ENCODE data around the gene HEATR9.
A peak's percentile ranks its signal among the peaks of the same experiment; 100 is the strongest.

HEATR9 gene

GRCh38 chr17:35856603-35857002, 12.1 kb downstream of the HEATR9 start:
- no peak for DNase-seq

DNA sequence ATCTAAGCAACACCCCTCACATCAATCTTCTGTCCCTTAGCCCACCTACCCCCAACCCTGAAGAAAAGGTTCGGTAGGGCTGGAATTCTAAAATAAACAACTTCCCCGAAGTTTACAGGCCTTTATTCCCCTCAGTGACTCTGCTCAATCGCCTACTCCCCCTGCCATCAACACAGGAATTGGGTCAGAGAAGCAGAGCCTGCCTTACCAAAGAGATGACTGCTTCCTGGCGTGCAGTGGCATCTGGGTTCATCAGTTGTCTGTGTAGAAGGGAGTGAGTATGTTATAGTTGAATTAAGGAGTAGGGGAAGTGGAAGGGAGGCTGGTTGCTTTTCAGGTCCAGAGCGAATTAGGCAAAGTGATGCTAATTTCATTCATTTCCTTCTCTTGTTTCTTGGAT, 12.7 kb downstream of the HEATR9 start:
- DNase-seq = no peak

GRCh38 chr17:35849469-35850348, 19.0 kb downstream of the HEATR9 start:
- DNase-seq = no peak

DNA sequence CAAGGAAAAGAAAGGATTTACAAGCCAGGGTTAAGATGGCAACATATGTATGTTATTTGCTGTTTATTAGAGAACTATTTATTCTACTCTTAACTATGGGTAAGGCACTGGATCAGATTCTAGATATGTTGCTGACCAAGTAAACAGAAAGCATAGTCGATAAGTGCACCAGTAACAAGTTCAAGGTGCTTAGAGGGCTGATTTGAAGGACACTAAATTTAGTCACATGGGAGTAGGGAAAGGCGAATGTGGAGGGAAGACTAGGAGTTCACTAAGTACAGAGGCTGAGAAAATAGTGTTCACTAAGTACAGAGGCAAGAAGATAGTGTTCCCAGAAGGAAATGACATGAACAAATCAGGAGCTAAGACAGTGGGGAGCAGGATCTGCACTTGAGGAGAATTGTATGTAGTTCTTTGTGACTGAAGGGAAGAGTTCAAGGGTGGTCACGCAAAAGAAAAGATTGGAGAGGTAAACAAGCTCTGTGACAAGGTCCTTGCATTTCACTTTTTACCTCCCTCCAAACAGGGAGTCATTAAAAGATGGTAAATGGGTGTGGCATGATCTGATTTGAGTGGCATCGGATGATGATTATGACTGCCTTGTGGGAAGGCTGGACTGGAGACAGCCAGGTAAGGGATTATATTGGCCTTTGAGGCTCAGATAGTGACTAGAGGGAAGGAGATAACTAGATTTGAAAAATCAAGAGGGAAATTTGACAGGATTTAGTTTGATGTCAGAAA, 20.9 kb downstream of the HEATR9 start:
- no peak for DNase-seq

GRCh38 chr17:35847006-35847405, 21.7 kb downstream of the HEATR9 start:
- no peak for DNase-seq

DNA sequence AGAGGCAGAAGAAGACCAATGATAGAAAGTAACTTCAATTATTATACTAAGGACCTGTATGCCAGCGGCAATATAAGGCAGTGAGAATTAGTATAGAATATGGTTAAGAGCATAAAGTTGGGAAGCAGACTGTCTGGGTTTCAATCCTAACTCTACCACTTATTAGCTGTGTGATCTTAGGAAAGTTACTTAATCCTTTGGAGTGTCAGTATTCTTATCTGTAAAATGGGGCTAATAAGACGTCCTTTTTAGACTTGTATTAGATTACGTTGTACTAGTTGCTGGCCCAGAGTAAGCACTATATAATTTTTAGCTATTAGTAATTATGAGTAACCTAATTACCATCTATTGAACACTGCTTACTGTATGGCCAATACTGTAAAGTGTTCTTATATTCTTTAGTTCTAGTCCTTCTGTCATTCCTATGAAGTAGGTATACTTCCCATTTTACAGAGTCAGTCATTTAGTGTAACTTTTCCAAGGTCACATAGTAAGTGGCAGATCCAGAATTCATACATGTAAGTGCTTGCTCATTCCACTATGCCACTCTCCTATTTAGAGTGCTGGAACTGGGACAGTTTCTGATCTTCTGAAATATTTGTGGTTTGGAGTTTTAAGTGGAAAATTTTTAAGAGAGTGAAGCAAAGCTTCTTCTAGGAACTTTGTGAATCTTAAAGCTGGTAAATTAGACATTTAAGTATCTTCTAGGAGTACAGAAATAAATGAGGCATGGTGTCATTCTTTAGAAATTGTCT, 22.5 kb downstream of the HEATR9 start:
- DNase-seq = no peak

- DNase-seq = no peak
Measured at GRCh38 chr17:35844547-35844946, 24.1 kb downstream of the HEATR9 start.

- no peak for DNase-seq
Measured at GRCh38 chr17:35843698-35844097, 25.0 kb downstream of the HEATR9 start.

DNA sequence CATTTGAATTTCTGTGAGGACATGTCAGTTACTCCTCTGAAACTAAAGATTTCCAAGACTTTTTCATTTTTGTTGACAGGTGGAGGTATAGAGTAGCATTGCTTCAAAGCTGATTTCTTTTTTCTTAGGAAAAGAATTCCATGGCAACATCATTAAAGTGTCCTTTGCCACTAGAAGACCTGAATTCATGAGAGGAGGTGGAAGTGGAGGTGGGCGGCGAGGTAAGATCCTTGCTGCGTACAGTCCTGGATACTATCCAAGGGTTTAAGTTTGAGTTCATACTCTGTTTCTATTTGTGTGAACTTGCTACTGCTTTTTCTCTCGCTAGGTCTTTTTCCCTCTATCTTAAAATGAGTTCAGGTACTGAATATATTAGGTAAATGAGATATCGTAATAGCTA, 26.5 kb downstream of the HEATR9 start:
- DNase-seq = no peak

- no peak for DNase-seq
Measured at GRCh38 chr17:35841505-35841904, 27.2 kb downstream of the HEATR9 start.

DNA sequence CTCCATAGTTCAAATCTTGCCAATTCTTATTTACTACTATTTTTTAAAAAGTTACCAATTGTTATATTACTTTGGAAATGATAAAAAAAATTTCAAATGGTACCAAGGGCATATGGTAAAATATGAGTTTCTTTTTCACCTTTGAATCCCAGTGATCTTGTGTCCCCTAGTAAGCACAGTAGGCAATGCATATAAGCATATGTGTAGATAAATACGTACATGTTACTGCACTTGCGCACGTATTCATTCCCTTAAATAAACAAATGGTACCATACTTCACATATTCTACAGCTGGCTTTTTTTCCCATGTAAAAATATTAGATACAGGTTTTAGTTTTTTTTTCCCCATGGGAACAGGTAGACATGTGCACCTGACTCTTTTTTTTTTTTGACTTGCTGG, 27.6 kb downstream of the HEATR9 start:
- DNase-seq = no peak

DNA sequence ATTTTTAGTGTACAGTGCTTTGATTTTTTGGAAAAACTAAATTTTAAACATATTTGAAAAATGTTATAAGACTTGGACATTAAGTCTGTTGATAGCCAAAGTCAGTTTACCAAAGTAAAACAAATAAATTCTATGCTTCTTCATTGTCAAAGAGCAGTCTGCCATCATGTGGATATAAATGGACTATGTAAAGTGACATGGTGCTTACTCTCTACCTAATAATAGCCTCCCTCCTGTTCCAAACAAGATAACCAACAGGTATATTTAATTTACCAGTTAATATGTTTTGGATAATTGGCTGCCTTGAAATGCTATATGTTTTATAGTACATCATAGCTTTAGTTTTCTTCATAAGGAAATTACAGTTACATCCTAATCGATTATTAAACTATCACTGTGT, 43.5 kb downstream of the HEATR9 start:
- no peak for DNase-seq

GRCh38 chr17:35821308-35821707, 47.4 kb downstream of the HEATR9 start:
- DNase-seq = no peak

DNA sequence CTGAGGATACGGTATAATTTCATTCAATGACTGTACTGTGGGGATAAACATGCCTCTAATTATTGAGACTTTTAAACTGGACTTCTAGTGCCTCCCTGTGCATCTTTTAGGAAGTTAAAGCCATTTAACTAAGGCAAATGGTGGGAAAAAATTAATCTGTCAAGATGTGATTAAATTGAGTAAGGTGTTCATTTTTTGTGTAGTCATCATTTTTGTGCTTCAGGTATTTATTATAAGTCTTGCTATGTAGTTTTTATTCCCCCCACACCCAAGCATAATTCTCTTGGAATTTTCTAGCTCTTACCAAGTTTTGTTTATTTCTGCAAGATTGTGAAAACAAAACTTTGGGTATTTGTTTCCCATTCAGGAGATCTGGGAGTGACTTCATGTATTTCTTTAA, 49.2 kb downstream of the HEATR9 start:
- DNase-seq = no peak

DNA sequence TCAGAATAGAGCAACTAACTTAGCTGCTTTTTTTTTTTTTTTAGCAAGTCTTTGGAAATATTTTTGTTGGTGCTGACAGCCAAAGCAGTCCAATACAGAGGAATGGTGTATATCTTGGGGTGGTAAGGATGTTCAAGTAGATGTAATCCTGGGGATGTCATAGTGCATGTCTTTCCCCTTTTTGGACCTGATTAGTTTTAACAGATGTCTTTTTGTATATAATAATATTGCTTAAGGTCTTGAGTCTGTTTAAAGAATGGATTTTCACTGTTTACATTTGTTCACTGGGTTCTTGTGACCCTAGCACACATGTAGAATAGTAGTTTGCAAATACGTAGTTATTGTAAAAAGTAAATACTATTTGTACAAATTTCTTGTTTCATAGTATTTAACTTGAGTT, 51.5 kb downstream of the HEATR9 start:
- DNase-seq = no peak

DNA sequence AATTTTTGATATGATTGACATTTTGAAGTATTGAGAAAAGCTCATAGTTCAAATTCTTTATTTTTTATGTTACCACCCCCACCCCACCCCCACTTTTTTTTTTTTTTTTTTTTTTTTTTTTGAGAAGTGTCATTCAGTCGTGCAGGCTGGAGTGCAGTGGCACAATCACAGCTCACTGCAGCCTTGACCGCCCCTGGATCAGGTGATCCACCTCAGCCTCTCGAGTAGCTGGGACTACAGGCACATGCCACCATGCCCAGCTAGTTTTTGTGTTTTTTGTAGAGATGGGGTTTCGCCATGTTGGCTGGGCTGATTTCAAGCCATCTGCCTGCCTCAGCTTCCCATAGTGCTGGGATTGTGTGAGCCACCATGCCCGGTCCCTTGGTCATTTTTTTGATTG, 52.0 kb downstream of the HEATR9 start:
- DNase-seq = no peak

- no peak for DNase-seq
Measured at GRCh38 chr17:35812456-35812855, 56.2 kb downstream of the HEATR9 start.

DNA sequence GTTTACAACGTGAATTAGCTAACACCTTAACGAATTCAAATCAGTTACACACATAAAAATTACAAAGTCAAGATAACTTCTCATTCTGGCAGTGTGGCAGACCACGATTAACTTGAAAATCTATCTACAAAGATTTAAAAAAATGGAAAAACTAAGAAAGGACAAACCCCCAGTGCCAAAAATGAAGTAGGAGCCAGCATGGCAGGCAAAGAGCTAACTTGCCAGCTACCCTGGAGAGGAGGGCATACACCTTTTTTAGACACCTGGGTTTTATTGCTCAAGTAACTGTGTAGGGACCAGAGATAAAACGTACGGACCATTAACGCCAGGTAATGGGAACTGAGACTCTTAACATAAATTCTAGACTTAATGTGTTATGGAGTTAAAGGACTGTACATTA, 56.9 kb downstream of the HEATR9 start:
- DNase-seq = no peak

- no peak for DNase-seq
Measured at GRCh38 chr17:35809855-35810461, 58.7 kb downstream of the HEATR9 start.

DNA sequence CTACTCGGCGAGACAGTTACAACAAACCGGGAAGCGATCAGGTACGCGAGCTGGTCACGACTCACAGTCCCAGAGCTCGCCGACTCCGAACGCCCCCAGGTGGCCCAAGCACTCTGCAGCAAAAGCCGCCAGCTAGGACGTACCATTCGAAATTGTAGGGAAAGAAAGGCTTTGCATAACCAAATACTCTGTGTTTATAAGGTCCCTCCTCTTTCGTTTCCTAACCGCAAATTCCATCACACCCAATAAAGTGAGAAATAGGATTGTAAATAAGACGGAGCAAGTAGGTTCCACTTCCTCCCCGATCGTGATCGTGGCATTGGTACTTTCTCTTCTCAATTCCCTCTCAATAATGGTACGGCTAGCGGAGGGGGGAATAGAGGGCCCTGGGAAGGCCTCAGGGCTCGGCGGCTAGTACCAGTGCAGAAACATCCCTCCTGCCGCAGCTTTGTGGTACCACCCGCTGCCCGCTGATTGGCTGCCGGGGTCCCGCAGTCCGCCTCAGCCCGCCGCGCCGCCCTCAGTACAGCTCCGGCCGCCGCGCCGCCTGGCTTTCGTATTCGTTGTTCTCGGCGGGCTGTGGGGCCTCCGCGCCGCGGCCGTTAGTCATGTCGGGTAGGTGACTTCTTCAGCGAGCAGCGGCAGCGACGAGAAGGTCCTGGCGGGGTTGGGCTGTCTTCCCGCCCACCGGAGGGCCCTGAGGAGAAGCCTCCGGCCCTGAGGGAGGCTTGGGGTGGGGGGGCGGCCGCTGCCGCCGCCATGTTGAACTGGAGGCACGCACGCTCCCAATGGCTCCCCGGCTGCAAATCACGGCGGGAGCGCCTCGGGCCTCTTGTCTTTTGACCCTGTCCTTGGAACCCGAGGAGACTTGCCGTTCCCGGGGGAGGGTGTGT, 59.5 kb downstream of the HEATR9 start, which contains the start of gene TAF15:
TAF15 (plus strand) TSS at position 523 of the 893 bp plus-strand sequence; CDS start at position 609, 86 bp downstream.
- DNase-seq = peak; percentile 92

DNA sequence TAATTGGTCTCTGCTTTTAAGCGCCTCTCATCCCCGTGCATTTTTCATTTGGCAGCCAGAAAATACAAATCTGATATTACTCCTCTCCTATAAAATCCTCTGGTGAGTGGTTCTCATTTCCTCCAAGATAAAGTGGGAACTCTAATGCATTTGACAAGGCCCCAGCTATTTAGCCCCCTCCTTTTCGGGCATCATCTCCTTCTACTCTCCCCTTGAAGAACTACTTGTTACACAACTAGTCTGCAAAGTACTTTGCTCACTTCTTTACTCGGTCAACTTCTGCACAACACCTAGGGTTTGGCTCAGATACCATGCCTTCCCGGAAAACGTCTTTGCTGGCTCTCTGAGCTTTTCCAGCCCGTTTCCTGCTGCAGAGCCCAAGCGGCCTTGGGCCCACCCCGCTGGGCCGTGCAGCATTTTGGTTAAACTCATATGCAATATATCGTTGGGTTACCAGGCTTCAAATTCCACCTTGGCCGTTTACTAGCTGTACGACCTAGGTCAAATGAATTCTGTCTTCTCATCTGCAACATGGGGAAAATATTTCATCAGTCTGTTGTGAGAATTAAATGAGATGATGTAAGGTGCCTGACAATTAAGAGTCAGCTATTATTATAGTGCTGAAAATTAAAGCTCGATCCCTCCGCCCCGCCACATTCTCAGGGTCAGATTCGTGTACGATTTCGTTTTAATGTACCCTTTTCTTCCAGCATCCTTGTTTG, 60.3 kb downstream of the HEATR9 start:
- DNase-seq = no peak

Measured in activated gamma-delta T cell (primary cell).